Measurements from ENCODE around the gene ABHD17A.

ABHD17A gene

GRCh38 chr19:1885398-1886119 lies at the start of gene ABHD17A:
TSS of gene ABHD17A (minus strand) at chr19:1885496. CDS start at chr19:1881566, 3,930 bp downstream.
- peak; percentile 95 for DNase-seq (ENCODE audit: low read depth)

GRCh38 chr19:1933942-1934341 lies 48.6 kb upstream of the ABHD17A start:
- no peak for DNase-seq (ENCODE audit: low read depth)

- DNase-seq (ENCODE audit: low read depth) = no peak
Observed at GRCh38 chr19:1933244-1933643, 47.9 kb upstream of the ABHD17A start.

GRCh38 chr19:1932395-1932794 lies 47.1 kb upstream of the ABHD17A start:
- DNase-seq (ENCODE audit: low read depth) = no peak

DNA sequence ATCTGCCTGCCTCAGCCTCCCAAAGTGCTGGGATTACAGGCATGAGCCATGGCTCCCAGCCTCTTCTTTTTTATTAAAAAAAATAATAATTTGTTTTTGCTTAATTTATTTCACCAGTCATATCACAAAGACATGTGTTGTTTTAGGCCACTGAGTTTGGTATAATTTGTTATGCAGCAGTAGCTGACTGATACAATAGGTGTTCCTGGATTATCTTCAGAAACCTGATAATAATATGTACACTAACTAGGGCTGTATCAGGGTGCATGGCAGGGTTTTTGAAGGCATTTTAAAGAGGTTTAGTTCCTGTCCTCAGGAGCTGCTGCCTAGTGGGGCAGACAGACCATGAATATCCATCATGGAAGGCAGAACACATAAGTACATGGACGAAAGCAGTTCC lies 46.1 kb upstream of the ABHD17A start:
- no peak for DNase-seq (ENCODE audit: low read depth)

- peak; percentile 72 for DNase-seq (ENCODE audit: low read depth)
Observed at GRCh38 chr19:1929021-1929742, 43.9 kb upstream of the ABHD17A start.

GRCh38 chr19:1925544-1925943 lies 40.2 kb upstream of the ABHD17A start:
- DNase-seq (ENCODE audit: low read depth) = no peak

GRCh38 chr19:1924320-1924961 lies 39.1 kb upstream of the ABHD17A start:
- no peak for DNase-seq (ENCODE audit: low read depth)

DNA sequence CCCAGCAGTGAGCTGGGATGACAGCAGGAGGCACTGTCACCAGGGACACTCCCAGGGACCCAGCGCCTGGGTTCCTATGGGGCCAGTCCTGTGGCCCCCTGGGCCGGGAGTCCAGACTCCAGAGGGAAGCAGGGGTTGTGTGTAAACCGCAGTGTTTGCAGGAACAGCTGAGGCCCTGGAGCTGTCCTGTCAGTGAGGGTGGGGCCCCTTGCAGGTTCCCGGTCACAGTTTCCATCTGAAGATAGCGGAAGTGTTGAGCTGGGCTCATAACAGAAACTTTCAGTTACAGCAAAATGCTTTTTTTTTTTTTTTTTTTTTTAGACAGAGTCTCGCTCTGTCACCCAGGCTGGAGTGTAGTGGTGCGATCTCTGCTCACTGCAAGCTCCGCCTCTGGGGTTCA lies 38.0 kb upstream of the ABHD17A start:
- no peak for DNase-seq (ENCODE audit: low read depth)

- DNase-seq (ENCODE audit: low read depth) = no peak
Observed at GRCh38 chr19:1922803-1923202, 37.5 kb upstream of the ABHD17A start.

- DNase-seq (ENCODE audit: low read depth) = no peak
Observed at GRCh38 chr19:1921825-1922224, 36.5 kb upstream of the ABHD17A start.

- no peak for DNase-seq (ENCODE audit: low read depth)
Observed at GRCh38 chr19:1921326-1921725, 36.0 kb upstream of the ABHD17A start.

GRCh38 chr19:1920644-1921043 lies 35.3 kb upstream of the ABHD17A start:
- DNase-seq (ENCODE audit: low read depth) = no peak

DNA sequence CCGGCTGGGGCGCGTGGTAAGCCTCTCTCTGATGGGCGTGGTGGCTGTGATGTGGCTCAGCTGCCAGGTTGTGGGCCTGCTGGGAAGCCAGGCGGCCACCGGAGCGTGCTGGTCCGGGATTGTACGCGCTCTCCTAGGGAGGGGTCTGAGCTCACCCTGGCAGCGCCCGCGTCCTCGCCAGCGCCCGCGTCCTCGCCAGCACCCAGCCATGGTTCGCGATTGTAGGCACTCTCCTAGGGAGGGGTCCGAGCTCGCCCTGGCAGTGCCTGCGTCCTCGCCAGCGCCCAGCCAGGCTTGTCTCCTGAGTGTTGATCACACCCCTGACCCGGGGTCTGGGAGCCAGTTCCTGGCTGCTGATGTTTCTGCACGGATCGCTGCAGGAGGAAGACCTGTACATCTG lies 33.7 kb upstream of the ABHD17A start:
- DNase-seq (ENCODE audit: low read depth) = no peak

GRCh38 chr19:1917926-1918325 lies 32.6 kb upstream of the ABHD17A start:
- no peak for DNase-seq (ENCODE audit: low read depth)

DNA sequence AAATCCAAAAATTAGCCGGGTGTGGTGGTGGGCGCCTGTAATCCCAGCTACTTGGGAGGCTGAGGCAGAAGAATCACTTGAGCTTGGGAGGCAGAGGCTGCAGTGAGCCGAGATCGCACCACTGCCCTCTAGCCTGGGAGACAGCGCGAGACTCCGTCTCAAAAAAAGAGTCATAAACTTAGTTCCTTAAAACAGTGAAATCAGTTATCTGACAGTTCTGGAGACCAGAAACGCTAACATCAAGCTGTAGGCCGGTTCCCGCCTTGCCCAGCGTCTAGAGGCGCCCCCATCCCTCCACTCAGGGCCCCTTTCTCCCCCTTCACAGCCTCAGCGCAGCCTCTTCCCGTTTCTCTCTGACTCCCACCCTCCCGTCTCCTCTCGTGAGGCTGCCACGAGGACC lies 31.9 kb upstream of the ABHD17A start:
- no peak for DNase-seq (ENCODE audit: low read depth)

GRCh38 chr19:1914826-1915341 lies 29.6 kb upstream of the ABHD17A start:
- no peak for DNase-seq (ENCODE audit: low read depth)

- DNase-seq (ENCODE audit: low read depth) = no peak
Observed at GRCh38 chr19:1913781-1914577, 28.7 kb upstream of the ABHD17A start.

DNA sequence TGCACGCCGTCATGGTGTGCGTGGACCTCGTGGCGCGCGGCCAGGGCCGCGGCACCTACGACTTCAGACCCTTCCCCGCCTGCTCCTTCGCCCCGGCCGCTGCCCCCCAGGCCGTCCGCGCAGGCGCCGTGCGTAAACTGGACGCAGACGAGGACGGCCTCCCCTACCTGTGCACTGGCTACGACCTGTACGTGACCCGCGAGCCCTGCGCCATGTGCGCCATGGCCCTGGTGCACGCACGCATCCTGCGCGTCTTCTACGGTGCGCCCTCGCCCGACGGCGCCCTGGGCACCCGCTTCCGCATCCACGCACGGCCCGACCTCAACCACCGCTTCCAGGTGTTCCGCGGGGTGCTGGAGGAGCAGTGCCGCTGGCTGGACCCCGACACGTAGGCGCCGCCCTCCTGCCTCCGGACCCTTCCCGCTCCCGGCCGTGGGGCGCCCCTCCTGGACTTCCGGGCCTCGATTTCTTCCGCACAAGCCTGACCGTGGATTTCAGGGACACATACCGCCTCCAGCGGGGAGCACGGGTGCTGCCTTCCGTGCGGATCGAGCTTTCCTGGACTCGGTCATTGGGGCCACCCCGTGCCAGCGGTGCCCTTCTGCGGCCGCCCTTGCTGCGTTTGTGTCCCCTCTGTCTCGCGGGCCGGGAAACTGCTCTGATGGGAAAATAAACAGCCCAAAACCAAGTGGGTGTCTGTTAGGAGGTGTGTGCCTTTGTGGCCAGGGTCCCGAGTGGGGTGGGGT lies 27.6 kb upstream of the ABHD17A start:
- no peak for DNase-seq (ENCODE audit: low read depth)

GRCh38 chr19:1911995-1912394 lies 26.7 kb upstream of the ABHD17A start:
- no peak for DNase-seq (ENCODE audit: low read depth)

GRCh38 chr19:1911098-1911497 lies 25.8 kb upstream of the ABHD17A start:
- no peak for DNase-seq (ENCODE audit: low read depth)

Measured in stimulated activated CD8-positive, alpha-beta memory T cell treated with anti-CD3 and anti-CD28 coated beads, Interleukin-15, amount 100 ng/mL, for 24 hours (primary cell).